IMR-90 (cell line): ENCODE measurements around the gene C1QL1. TPM values are rescaled to one million over a fixed set of nuclear protein-coding genes. Genes with fewer than 3 reads are reported as not detected.

Source experiments
- ATAC-seq: fragments of 200-7000 bp; cut with Tn5 transposase; 2 replicates; pipeline ENCODE4 v1.9.1; 2020; ENCODE audit warnings: low read depth, mild to moderate bottlenecking, moderate library complexity
- BruUV-seq: library from RNA; stranded (reverse); fragments of 400-500 nt; replicated peaks from 2 replicates; lab custom pipeline; 2021; lab: Mats Ljungman, UMichigan
- CTCF ChIA-PET: fragments of 300-600 bp; formaldehyde crosslinking; extraction: SDS; loops from one replicate; lab custom pipeline; 2021; ENCODE audit warnings: antibody characterized with exemption; lab: Yijun Ruan, JAX
- POLR2A ChIA-PET: fragments of 300-600 bp; sonication (Branson Sonifier 250); formaldehyde crosslinking; loops from one replicate; lab custom pipeline; 2022; ENCODE audit warnings: antibody characterized with exemption; ENCODE audit not compliant: unreplicated experiment; lab: Charles Lee
- DNase-seq: peaks from one replicate; pipeline ENCODE4 v3.0.0; 2013
- H2AFZ ChIP-seq: replicated peaks from 2 replicates; pipeline ENCODE3; 2013; ENCODE audit warnings: low read length, mild to moderate bottlenecking; ENCODE audit not compliant: poor library complexity
- H2AK5ac ChIP-seq: 2 replicates; pipeline ENCODE4 v1.6.1; 2013; ENCODE audit warnings: low read depth, low read length, inconsistent platforms
- H2AK9ac ChIP-seq: replicated peaks from 2 replicates; pipeline ENCODE3; 2013; ENCODE audit warnings: mild to moderate bottlenecking, low read depth, low read length, moderate library complexity; ENCODE audit not compliant: poor library complexity
- H2BK120ac ChIP-seq: 2 replicates; pipeline ENCODE4 v1.6.1; 2013; ENCODE audit warnings: low read depth, low read length, inconsistent platforms
- H2BK15ac ChIP-seq: 3 replicates; pipeline ENCODE4 v1.6.1; 2013; ENCODE audit warnings: low read depth, low read length, inconsistent platforms
- H2BK20ac ChIP-seq: 2 replicates; pipeline ENCODE4 v1.6.1; 2013; ENCODE audit warnings: low read depth, mild to moderate bottlenecking, inconsistent platforms, low read length, moderate library complexity
- H2BK5ac ChIP-seq: 2 replicates; pipeline ENCODE4 v1.6.1; 2013; ENCODE audit warnings: mild to moderate bottlenecking, low read depth, low read length, inconsistent platforms; ENCODE audit not compliant: poor library complexity, severe bottlenecking
- H3K14ac ChIP-seq: replicated peaks from 2 replicates; pipeline ENCODE4 v1.6.1; 2013; ENCODE audit warnings: low read depth, low read length, inconsistent platforms
- H3K18ac ChIP-seq: 2 replicates; pipeline ENCODE4 v1.6.1; 2013; ENCODE audit warnings: low read depth, low read length, control low read depth
- H3K23ac ChIP-seq: 2 replicates; pipeline ENCODE4 v1.6.1; 2013; ENCODE audit warnings: low read depth, low read length, inconsistent platforms
- H3K27ac ChIP-seq: 2 replicates; pipeline ENCODE4 v1.5.1; 2013; ENCODE audit warnings: mild to moderate bottlenecking, control low read depth, low read length; ENCODE audit not compliant: insufficient read depth
- H3K27me3 ChIP-seq: 2 replicates; pipeline ENCODE4 v1.6.1; 2013; ENCODE audit warnings: low read length; ENCODE audit not compliant: control insufficient read depth, insufficient read depth
- H3K36me3 ChIP-seq: 2 replicates; pipeline ENCODE4 v1.6.1; 2013; ENCODE audit warnings: low read length, mixed read lengths; ENCODE audit not compliant: control insufficient read depth, insufficient read depth
- H3K4ac ChIP-seq: 2 replicates; pipeline ENCODE4 v1.6.1; 2013; ENCODE audit warnings: low read depth, low read length, inconsistent platforms
- H3K4me1 ChIP-seq: 2 replicates; pipeline ENCODE4 v1.6.1; 2013; ENCODE audit warnings: low read length, mixed read lengths; ENCODE audit not compliant: control insufficient read depth, insufficient read depth
- H3K4me2 ChIP-seq: 2 replicates; pipeline ENCODE4 v1.6.1; 2013; ENCODE audit warnings: low read depth, mild to moderate bottlenecking, control low read depth, low read length, moderate library complexity
- H3K4me3 ChIP-seq: 2 replicates; pipeline ENCODE4 v1.5.1; 2013; ENCODE audit warnings: low read depth, mild to moderate bottlenecking, control low read depth, low read length, moderate library complexity; ENCODE audit not compliant: insufficient read depth
- H3K56ac ChIP-seq: 2 replicates; pipeline ENCODE4 v1.6.1; 2013; ENCODE audit warnings: low read length, inconsistent platforms; ENCODE audit not compliant: insufficient read depth; ENCODE audit errors: extremely low read depth
- H3K79me1 ChIP-seq, 2 experiments: 2 replicates each; pipeline ENCODE4 v1.6.1; 2013; ENCODE audit warnings: low read length in 2 of 2, inconsistent platforms in 1 of 2, low read depth in 1 of 2
- H3K9ac ChIP-seq: 2 replicates; pipeline ENCODE4 v1.6.1; 2013; ENCODE audit warnings: low read depth, low read length, control low read depth
- H3K9me1 ChIP-seq: 2 replicates; pipeline ENCODE4 v1.6.1; 2013; ENCODE audit warnings: low read length, inconsistent platforms; ENCODE audit not compliant: insufficient read depth
- H3K9me3 ChIP-seq: 2 replicates; pipeline ENCODE4 v1.6.1; 2013; ENCODE audit warnings: low read length; ENCODE audit not compliant: control insufficient read depth, insufficient read depth
- H4K20me1 ChIP-seq: 2 replicates; pipeline ENCODE4 v1.6.1; 2013; ENCODE audit warnings: low read length, inconsistent platforms; ENCODE audit not compliant: insufficient read depth
- H4K5ac ChIP-seq: 2 replicates; pipeline ENCODE4 v1.6.1; 2013; ENCODE audit warnings: mild to moderate bottlenecking, low read depth, low read length, control low read depth
- H4K8ac ChIP-seq, 2 experiments: 2 replicates each; pipeline ENCODE4 v1.6.1; 2013; ENCODE audit warnings: low read depth in 2 of 2, low read length in 2 of 2, control low read depth in 1 of 2, inconsistent platforms in 1 of 2
- H4K91ac ChIP-seq: 2 replicates; pipeline ENCODE4 v1.6.1; 2013; ENCODE audit warnings: low read depth, low read length, inconsistent platforms; ENCODE audit not compliant: insufficient read depth
- BHLHE40 ChIP-seq: fragments of 150-350 bp; IDR thresholded peaks from 2 replicates; pipeline ENCODE4 v1.6.1; 2016; ENCODE audit warnings: mild to moderate bottlenecking, low read depth, low read length
- CEBPB ChIP-seq: IDR thresholded peaks from 2 replicates; pipeline ENCODE4 v1.6.1; 2012; ENCODE audit warnings: low read depth, low read length, improper control_type of control experiment
- CHD1 ChIP-seq: IDR thresholded peaks from 2 replicates; pipeline ENCODE4 v1.6.1; 2012; ENCODE audit warnings: low read depth, low read length, improper control_type of control experiment
- CTCF ChIP-seq: conservative IDR thresholded peaks from 2 replicates; pipeline ENCODE4 v1.5.1; 2012; ENCODE audit warnings: mild to moderate bottlenecking, low read depth, low read length, improper control_type of control experiment
- ELK1 ChIP-seq: fragments of 150-350 bp; IDR thresholded peaks from 2 replicates; pipeline ENCODE4 v1.6.1; 2016; ENCODE audit warnings: low read depth, mild to moderate bottlenecking, low read length, moderate library complexity, borderline replicate concordance
- FOS ChIP-seq: fragments of 150-350 bp; IDR thresholded peaks from 2 replicates; pipeline ENCODE4 v1.6.1; 2016; ENCODE audit warnings: low read depth, low read length
- MAFK ChIP-seq: IDR thresholded peaks from 2 replicates; pipeline ENCODE4 v1.6.1; 2012; ENCODE audit warnings: low read depth, low read length, improper control_type of control experiment
- MAZ ChIP-seq: IDR thresholded peaks from 2 replicates; pipeline ENCODE4 v1.6.1; 2012; ENCODE audit warnings: low read depth, mild to moderate bottlenecking, low read length, improper control_type of control experiment, moderate library complexity, borderline replicate concordance
- MXI1 ChIP-seq: IDR thresholded peaks from 2 replicates; pipeline ENCODE4 v1.6.1; 2012; ENCODE audit warnings: low read depth, mild to moderate bottlenecking, low read length, moderate library complexity, borderline replicate concordance
- NFE2L2 ChIP-seq: fragments of 150-350 bp; IDR thresholded peaks from 2 replicates; pipeline ENCODE4 v1.6.1; 2016; ENCODE audit warnings: low read depth, mild to moderate bottlenecking, low read length
- POLR2A ChIP-seq: IDR thresholded peaks from 2 replicates; pipeline ENCODE4 v1.6.1; 2012; ENCODE audit warnings: mild to moderate bottlenecking, low read depth, low read length
- RAD21 ChIP-seq: IDR thresholded peaks from 2 replicates; pipeline ENCODE4 v1.6.1; 2012; ENCODE audit warnings: low read length, improper control_type of control experiment
- RCOR1 ChIP-seq: IDR thresholded peaks from 2 replicates; pipeline ENCODE4 v1.6.1; 2012; ENCODE audit warnings: mild to moderate bottlenecking, low read length, improper control_type of control experiment; ENCODE audit not compliant: insufficient replicate concordance
- RFX5 ChIP-seq: IDR thresholded peaks from 2 replicates; pipeline ENCODE4 v1.8.0; 2012; ENCODE audit warnings: low read depth, mild to moderate bottlenecking, low read length, moderate library complexity
- SMC3 ChIP-seq: fragments of 150-350 bp; IDR thresholded peaks from 2 replicates; pipeline ENCODE4 v1.6.1; 2016; ENCODE audit warnings: low read depth, mild to moderate bottlenecking, antibody characterized with exemption, low read length, moderate library complexity
- WGBS, 2 experiments: methylation state at CpG; one replicate each; pipeline versions ENCODE4 v1.1.5 to v1.1.7; 2013; ENCODE audit warnings: missing lambda C conversion rate in 2 of 2; ENCODE audit not compliant: insufficient read length in 1 of 2; ENCODE audit errors: extremely low coverage in 2 of 2; 5-methylcytosine and 5-hydroxymethylcytosine counted together
- dilution Hi-C: fragments of 300-500 bp; cut with HindIII; formaldehyde crosslinking; loops from one replicate; pipeline ENCODE4 v1.14.3; 2018; ENCODE audit warnings: low sequenced_read_pairs; ENCODE audit not compliant: unreplicated experiment
- in situ Hi-C: fragments of 300-500 bp; cut with MboI; formaldehyde crosslinking; loops from 3 replicates; pipeline ENCODE4 v1.14.3; 2019; ENCODE audit warnings: low sequenced_read_pairs, inconsistent platforms, mixed read lengths
- intact Hi-C: fragments of 100-400 bp; cut with micrococcal nuclease; formaldehyde crosslinking; loops from 2 replicates; pipeline ENCODE4 v1.10.0; 2022
- polyA plus RNA-seq, 3 experiments: library from polyadenylated mRNA; depleted of rRNA; stranded (reverse); fragments of >200 nt; gene quantifications; 2 replicates each; pipeline ENCODE4 v1.2.3, GENCODE V29; 2012; ENCODE audit warnings: low replicate concordance in 1 of 3
- total RNA-seq: library from RNA; depleted of rRNA; stranded (reverse); fragments of >200 nt; gene quantifications from 2 replicates; pipeline ENCODE4 v1.2.3, GENCODE V29; 2012

C1QL1 gene
- total and polyA plus RNA-seq, 2 of the 4 experiments (the other 2 are of a cell fraction), result 0.18 to 0.84 TPM

GRCh38 chr17:44999433-44999832 is 31.3 kb upstream of the C1QL1 start:
- no peaks in the 10 kb centered on the region for H3K36me3 ChIP-seq
- no peak overlapping the region for H3K14ac ChIP-seq
- H3K18ac ChIP-seq, result no peak overlapping the region
- H3K27ac ChIP-seq, result no peak overlapping the region
- no peaks in the 10 kb centered on the region; the same call in 1 of the 2 replicates for H3K4me1 ChIP-seq
- no peak overlapping the region for H2BK20ac ChIP-seq
- dilution Hi-C loops (no loop called here), intact Hi-C loops (no loop called here), in situ Hi-C loops (no loop called here)
- no peak overlapping the region for H4K5ac ChIP-seq
- no CpG with 5 or more reads among the region's 3 CpGs for WGBS, 2 experiments
- no peak for ATAC-seq
- H2BK120ac ChIP-seq, result no peak overlapping the region
- H4K91ac ChIP-seq, result no peak overlapping the region
- no peak overlapping the region for H3K4me3 ChIP-seq
- no peak overlapping the region for H3K56ac ChIP-seq
- no peak overlapping the region for H2AK5ac ChIP-seq
- H4K8ac ChIP-seq, result no peak overlapping the region
- ChIA-PET POLR2A (no interaction called here), CTCF (interaction anchor here (0.5 kb wide), 1 partner anchor 66 kb away, joined by 4 read pairs; no protein-coding TSS in a partner anchor)
- no peaks in the 10 kb centered on the region for H4K20me1 ChIP-seq
- no peak overlapping the region for H2AK9ac ChIP-seq
- no peak overlapping the region for H3K23ac ChIP-seq
- no TSS peak for BruUV-seq
- no peak overlapping the region for H2BK5ac ChIP-seq
- H3K9me3 ChIP-seq, result peaks cover 4% of the 10 kb centered on the region; the same call in 1 of the 2 replicates
- DNase-seq, result no peak
- H2BK15ac ChIP-seq, result no peak overlapping the region
- no peak for TF ChIP-seq MAFK
- no peak for TF ChIP-seq RCOR1
- TF ChIP-seq BHLHE40, result no peak
- TF ChIP-seq FOS, result no peak
- TF ChIP-seq MXI1, result no peak
- no peak for TF ChIP-seq ELK1
- TF ChIP-seq RFX5, result no peak
- TF ChIP-seq CEBPB, result no peak
- TF ChIP-seq CTCF, result no peak
- no peak for TF ChIP-seq CHD1
- no peak for TF ChIP-seq NFE2L2
- no peak for TF ChIP-seq POLR2A
- no peak for TF ChIP-seq RAD21
- TF ChIP-seq SMC3, result no peak
- no peak for TF ChIP-seq MAZ
- H3K9me1 ChIP-seq, result no peaks in the 10 kb centered on the region
- no peak overlapping the region for H3K4me2 ChIP-seq
- no peak overlapping the region for H3K4ac ChIP-seq
- H3K79me1 ChIP-seq, result no peaks in the 10 kb centered on the region
- peaks cover 33% of the 10 kb centered on the region for H3K27me3 ChIP-seq
- no peak overlapping the region for H3K9ac ChIP-seq
- no peak overlapping the region for H2AFZ ChIP-seq
